IMR-90 (cell line): Measurements from ENCODE around the gene GRM8. TPM values are rescaled to one million over a fixed set of nuclear protein-coding genes. Genes with fewer than 3 reads are reported as not detected.

Source experiments
- ATAC-seq: fragments of 200-7000 bp; cut with Tn5 transposase; 2 replicates; pipeline ENCODE4 v1.9.1; 2020; ENCODE audit warnings: low read depth, mild to moderate bottlenecking, moderate library complexity
- BruUV-seq: library from RNA; stranded (reverse); fragments of 400-500 nt; replicated peaks from 2 replicates; lab custom pipeline; 2021; lab: Mats Ljungman, UMichigan
- CTCF ChIA-PET: fragments of 300-600 bp; formaldehyde crosslinking; extraction: SDS; loops from one replicate; lab custom pipeline; 2021; ENCODE audit warnings: antibody characterized with exemption; lab: Yijun Ruan, JAX
- POLR2A ChIA-PET: fragments of 300-600 bp; sonication (Branson Sonifier 250); formaldehyde crosslinking; loops from one replicate; lab custom pipeline; 2022; ENCODE audit warnings: antibody characterized with exemption; ENCODE audit not compliant: unreplicated experiment; lab: Charles Lee
- DNase-seq: peaks from one replicate; pipeline ENCODE4 v3.0.0; 2013
- H2AFZ ChIP-seq: replicated peaks from 2 replicates; pipeline ENCODE3; 2013; ENCODE audit warnings: low read length, mild to moderate bottlenecking; ENCODE audit not compliant: poor library complexity
- H2AK5ac ChIP-seq: 2 replicates; pipeline ENCODE4 v1.6.1; 2013; ENCODE audit warnings: low read depth, low read length, inconsistent platforms
- H2AK9ac ChIP-seq: replicated peaks from 2 replicates; pipeline ENCODE3; 2013; ENCODE audit warnings: mild to moderate bottlenecking, low read depth, low read length, moderate library complexity; ENCODE audit not compliant: poor library complexity
- H2BK120ac ChIP-seq: 2 replicates; pipeline ENCODE4 v1.6.1; 2013; ENCODE audit warnings: low read depth, low read length, inconsistent platforms
- H2BK15ac ChIP-seq: 3 replicates; pipeline ENCODE4 v1.6.1; 2013; ENCODE audit warnings: low read depth, low read length, inconsistent platforms
- H2BK20ac ChIP-seq: 2 replicates; pipeline ENCODE4 v1.6.1; 2013; ENCODE audit warnings: low read depth, mild to moderate bottlenecking, inconsistent platforms, low read length, moderate library complexity
- H2BK5ac ChIP-seq: 2 replicates; pipeline ENCODE4 v1.6.1; 2013; ENCODE audit warnings: mild to moderate bottlenecking, low read depth, low read length, inconsistent platforms; ENCODE audit not compliant: poor library complexity, severe bottlenecking
- H3K14ac ChIP-seq: replicated peaks from 2 replicates; pipeline ENCODE4 v1.6.1; 2013; ENCODE audit warnings: low read depth, low read length, inconsistent platforms
- H3K18ac ChIP-seq: 2 replicates; pipeline ENCODE4 v1.6.1; 2013; ENCODE audit warnings: low read depth, low read length, control low read depth
- H3K23ac ChIP-seq: 2 replicates; pipeline ENCODE4 v1.6.1; 2013; ENCODE audit warnings: low read depth, low read length, inconsistent platforms
- H3K27ac ChIP-seq: 2 replicates; pipeline ENCODE4 v1.5.1; 2013; ENCODE audit warnings: mild to moderate bottlenecking, control low read depth, low read length; ENCODE audit not compliant: insufficient read depth
- H3K27me3 ChIP-seq: 2 replicates; pipeline ENCODE4 v1.6.1; 2013; ENCODE audit warnings: low read length; ENCODE audit not compliant: control insufficient read depth, insufficient read depth
- H3K36me3 ChIP-seq: 2 replicates; pipeline ENCODE4 v1.6.1; 2013; ENCODE audit warnings: low read length, mixed read lengths; ENCODE audit not compliant: control insufficient read depth, insufficient read depth
- H3K4ac ChIP-seq: 2 replicates; pipeline ENCODE4 v1.6.1; 2013; ENCODE audit warnings: low read depth, low read length, inconsistent platforms
- H3K4me1 ChIP-seq: 2 replicates; pipeline ENCODE4 v1.6.1; 2013; ENCODE audit warnings: low read length, mixed read lengths; ENCODE audit not compliant: control insufficient read depth, insufficient read depth
- H3K4me2 ChIP-seq: 2 replicates; pipeline ENCODE4 v1.6.1; 2013; ENCODE audit warnings: low read depth, mild to moderate bottlenecking, control low read depth, low read length, moderate library complexity
- H3K4me3 ChIP-seq: 2 replicates; pipeline ENCODE4 v1.5.1; 2013; ENCODE audit warnings: low read depth, mild to moderate bottlenecking, control low read depth, low read length, moderate library complexity; ENCODE audit not compliant: insufficient read depth
- H3K56ac ChIP-seq: 2 replicates; pipeline ENCODE4 v1.6.1; 2013; ENCODE audit warnings: low read length, inconsistent platforms; ENCODE audit not compliant: insufficient read depth; ENCODE audit errors: extremely low read depth
- H3K79me1 ChIP-seq, 2 experiments: 2 replicates each; pipeline ENCODE4 v1.6.1; 2013; ENCODE audit warnings: low read length in 2 of 2, inconsistent platforms in 1 of 2, low read depth in 1 of 2
- H3K9ac ChIP-seq: 2 replicates; pipeline ENCODE4 v1.6.1; 2013; ENCODE audit warnings: low read depth, low read length, control low read depth
- H3K9me1 ChIP-seq: 2 replicates; pipeline ENCODE4 v1.6.1; 2013; ENCODE audit warnings: low read length, inconsistent platforms; ENCODE audit not compliant: insufficient read depth
- H3K9me3 ChIP-seq: 2 replicates; pipeline ENCODE4 v1.6.1; 2013; ENCODE audit warnings: low read length; ENCODE audit not compliant: control insufficient read depth, insufficient read depth
- H4K20me1 ChIP-seq: 2 replicates; pipeline ENCODE4 v1.6.1; 2013; ENCODE audit warnings: low read length, inconsistent platforms; ENCODE audit not compliant: insufficient read depth
- H4K5ac ChIP-seq: 2 replicates; pipeline ENCODE4 v1.6.1; 2013; ENCODE audit warnings: mild to moderate bottlenecking, low read depth, low read length, control low read depth
- H4K8ac ChIP-seq, 2 experiments: 2 replicates each; pipeline ENCODE4 v1.6.1; 2013; ENCODE audit warnings: low read depth in 2 of 2, low read length in 2 of 2, control low read depth in 1 of 2, inconsistent platforms in 1 of 2
- H4K91ac ChIP-seq: 2 replicates; pipeline ENCODE4 v1.6.1; 2013; ENCODE audit warnings: low read depth, low read length, inconsistent platforms; ENCODE audit not compliant: insufficient read depth
- BHLHE40 ChIP-seq: fragments of 150-350 bp; IDR thresholded peaks from 2 replicates; pipeline ENCODE4 v1.6.1; 2016; ENCODE audit warnings: mild to moderate bottlenecking, low read depth, low read length
- MAZ ChIP-seq: IDR thresholded peaks from 2 replicates; pipeline ENCODE4 v1.6.1; 2012; ENCODE audit warnings: low read depth, mild to moderate bottlenecking, low read length, improper control_type of control experiment, moderate library complexity, borderline replicate concordance
- RCOR1 ChIP-seq: IDR thresholded peaks from 2 replicates; pipeline ENCODE4 v1.6.1; 2012; ENCODE audit warnings: mild to moderate bottlenecking, low read length, improper control_type of control experiment; ENCODE audit not compliant: insufficient replicate concordance
- SMC3 ChIP-seq: fragments of 150-350 bp; IDR thresholded peaks from 2 replicates; pipeline ENCODE4 v1.6.1; 2016; ENCODE audit warnings: low read depth, mild to moderate bottlenecking, antibody characterized with exemption, low read length, moderate library complexity
- WGBS, 2 experiments: methylation state at CpG; one replicate each; pipeline versions ENCODE4 v1.1.5 to v1.1.7; 2013; ENCODE audit warnings: missing lambda C conversion rate in 2 of 2; ENCODE audit not compliant: insufficient read length in 1 of 2; ENCODE audit errors: extremely low coverage in 2 of 2; 5-methylcytosine and 5-hydroxymethylcytosine counted together
- dilution Hi-C: fragments of 300-500 bp; cut with HindIII; formaldehyde crosslinking; loops from one replicate; pipeline ENCODE4 v1.14.3; 2018; ENCODE audit warnings: low sequenced_read_pairs; ENCODE audit not compliant: unreplicated experiment
- in situ Hi-C: fragments of 300-500 bp; cut with MboI; formaldehyde crosslinking; loops from 3 replicates; pipeline ENCODE4 v1.14.3; 2019; ENCODE audit warnings: low sequenced_read_pairs, inconsistent platforms, mixed read lengths
- intact Hi-C: fragments of 100-400 bp; cut with micrococcal nuclease; formaldehyde crosslinking; loops from 2 replicates; pipeline ENCODE4 v1.10.0; 2022
- polyA plus RNA-seq, 3 experiments: library from polyadenylated mRNA; depleted of rRNA; stranded (reverse); fragments of >200 nt; gene quantifications; 2 replicates each; pipeline ENCODE4 v1.2.3, GENCODE V29; 2012; ENCODE audit warnings: low replicate concordance in 1 of 3
- total RNA-seq: library from RNA; depleted of rRNA; stranded (reverse); fragments of >200 nt; gene quantifications from 2 replicates; pipeline ENCODE4 v1.2.3, GENCODE V29; 2012

GRM8 gene
- total and polyA plus RNA-seq, 2 of the 4 experiments (the other 2 are of a cell fraction) = not detected

GRCh38 chr7:127187740-127188139 is 65.0 kb downstream of the GRM8 start:
- no peak overlapping the region for H3K23ac ChIP-seq
- in situ Hi-C loops = no loop called here
- H4K8ac ChIP-seq = no peak overlapping the region
- H3K4me3 ChIP-seq = no peak overlapping the region
- intact Hi-C loops = no loop called here
- H3K27ac ChIP-seq = no peak overlapping the region
- ChIA-PET POLR2A (no interaction called here), CTCF (no interaction called here)
- H3K4me2 ChIP-seq = no peak overlapping the region
- H3K27me3 ChIP-seq = no peaks in the 10 kb centered on the region
- H3K4me1 ChIP-seq = no peaks in the 10 kb centered on the region
- no peak overlapping the region for H3K14ac ChIP-seq
- no TSS peak for BruUV-seq
- TF ChIP-seq RCOR1 (no peak), MAZ (no peak), SMC3 (no peak), BHLHE40 (no peak)
- no peak for ATAC-seq
- H2AK9ac ChIP-seq = no peak overlapping the region
- H2AFZ ChIP-seq = no peak overlapping the region
- no peaks in the 10 kb centered on the region for H4K20me1 ChIP-seq
- no peak overlapping the region for H2BK5ac ChIP-seq
- H2BK120ac ChIP-seq = no peak overlapping the region
- H3K79me1 ChIP-seq = no peaks in the 10 kb centered on the region
- DNase-seq = no peak
- no peak overlapping the region for H4K5ac ChIP-seq
- 71% methylated on average over 1 of the region's 1 CpG; no CpG with 5 or more reads in 1 of the 2 experiments for WGBS, 2 experiments
- H3K9ac ChIP-seq = no peak overlapping the region
- dilution Hi-C loops = no loop called here
- H3K9me1 ChIP-seq = no peaks in the 10 kb centered on the region
- no peak overlapping the region for H2BK20ac ChIP-seq
- H2BK15ac ChIP-seq = no peak overlapping the region
- H3K9me3 ChIP-seq = 0 out of 2 replicates have a peak, but pooled peaks cover 3% of the 10 kb centered on the region
- H4K91ac ChIP-seq = no peak overlapping the region
- no peak overlapping the region for H2AK5ac ChIP-seq
- no peak overlapping the region for H3K56ac ChIP-seq
- H3K4ac ChIP-seq = no peak overlapping the region
- no peaks in the 10 kb centered on the region for H3K36me3 ChIP-seq
- H3K18ac ChIP-seq = no peak overlapping the region
